Mucosa of stomach (tissue), 1 donor: ENCODE data around the gene SAMD13.

Source experiments
- H3K27me3 ChIP-seq: one replicate; pipeline ENCODE4 v1.7.0; 2013; ENCODE audit warnings: mild to moderate bottlenecking, low read length; ENCODE audit not compliant: control insufficient read depth, insufficient read depth
- H3K36me3 ChIP-seq: one replicate; pipeline ENCODE4 v1.7.0; 2013; ENCODE audit warnings: low read length; ENCODE audit not compliant: control insufficient read depth, insufficient read depth
- H3K4me1 ChIP-seq: one replicate; pipeline ENCODE4 v1.7.0; 2013; ENCODE audit warnings: mild to moderate bottlenecking, low read length; ENCODE audit not compliant: control insufficient read depth, insufficient read depth
- H3K4me3 ChIP-seq: one replicate; pipeline ENCODE4 v1.7.0; 2013; ENCODE audit warnings: low read length
- H3K9ac ChIP-seq: one replicate; pipeline ENCODE4 v1.7.0; 2013; ENCODE audit warnings: mild to moderate bottlenecking, low read length, moderate library complexity
- H3K9me3 ChIP-seq: one replicate; pipeline ENCODE4 v1.7.0; 2013; ENCODE audit warnings: mild to moderate bottlenecking, low read length, moderate library complexity; ENCODE audit not compliant: control insufficient read depth
- donor health status: Pancreatic carcinoma.

SAMD13 gene

GRCh38 chr1:84350550-84350949, 49.0 kb downstream of the SAMD13 start:
- Histone ChIP-seq H3K9ac (no peak overlapping the region), H3K36me3 (no peaks in the 10 kb centered on the region), H3K27me3 (no peaks in the 10 kb centered on the region), H3K4me3 (no peak overlapping the region), H3K9me3 (no peaks in the 10 kb centered on the region), H3K4me1 (no peaks in the 10 kb centered on the region)

GRCh38 chr1:84352298-84353106, 51.0 kb downstream of the SAMD13 start:
- Histone ChIP-seq H3K9me3 (no peaks in the 10 kb centered on the region), H3K9ac (no peak overlapping the region)

GRCh38 chr1:84353695-84354094, 52.2 kb downstream of the SAMD13 start:
- H3K9ac ChIP-seq, result no peak overlapping the region
- H3K4me3 ChIP-seq, result no peak overlapping the region
- H3K36me3 ChIP-seq, result no peaks in the 10 kb centered on the region
- H3K4me1 ChIP-seq, result no peaks in the 10 kb centered on the region
- no peaks in the 10 kb centered on the region for H3K9me3 ChIP-seq
- H3K27me3 ChIP-seq, result no peaks in the 10 kb centered on the region

More at GRCh38 chr1:84352298-84353106, 51.0 kb downstream of the SAMD13 start:
- Histone ChIP-seq H3K27me3 (no peaks in the 10 kb centered on the region), H3K4me1 (no peaks in the 10 kb centered on the region), H3K36me3 (no peaks in the 10 kb centered on the region), H3K4me3 (no peak overlapping the region)

DNA sequence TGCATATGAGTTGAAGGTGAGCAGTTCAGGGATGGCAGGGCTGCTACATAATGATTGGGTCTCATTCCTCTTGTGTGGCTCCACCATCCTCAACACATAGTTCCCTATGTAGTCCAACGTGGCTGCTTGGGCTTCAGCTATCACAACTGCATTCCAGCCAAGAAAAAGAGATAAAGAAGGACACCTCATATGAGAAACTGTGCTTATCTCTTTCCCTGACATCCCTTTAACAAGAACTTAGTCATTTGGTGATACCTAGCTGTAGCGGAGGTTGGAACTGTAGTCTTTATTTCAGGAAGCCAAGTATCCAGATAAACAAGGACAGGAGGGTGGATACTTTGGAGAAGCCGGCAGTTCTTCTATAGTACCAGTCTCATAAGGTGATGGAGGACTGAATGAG, 54.0 kb downstream of the SAMD13 start:
- H3K4me1 ChIP-seq, result no peaks in the 10 kb centered on the region
- no peak overlapping the region for H3K9ac ChIP-seq
- no peaks in the 10 kb centered on the region for H3K9me3 ChIP-seq
- no peak overlapping the region for H3K4me3 ChIP-seq
- H3K27me3 ChIP-seq, result no peaks in the 10 kb centered on the region
- no peaks in the 10 kb centered on the region for H3K36me3 ChIP-seq

- Histone ChIP-seq H3K36me3 (no peaks in the 10 kb centered on the region), H3K27me3 (no peaks in the 10 kb centered on the region), H3K9ac (no peak overlapping the region), H3K4me3 (no peak overlapping the region), H3K9me3 (no peaks in the 10 kb centered on the region), H3K4me1 (no peaks in the 10 kb centered on the region)
Observed at GRCh38 chr1:84356881-84357280, 55.4 kb downstream of the SAMD13 start.

GRCh38 chr1:84358695-84359094, 57.2 kb downstream of the SAMD13 start:
- H3K4me3 ChIP-seq, result no peak overlapping the region
- no peaks in the 10 kb centered on the region for H3K36me3 ChIP-seq
- H3K4me1 ChIP-seq, result no peaks in the 10 kb centered on the region
- no peaks in the 10 kb centered on the region for H3K9me3 ChIP-seq
- no peak overlapping the region for H3K9ac ChIP-seq
- no peaks in the 10 kb centered on the region for H3K27me3 ChIP-seq

- Histone ChIP-seq H3K36me3 (no peaks in the 10 kb centered on the region), H3K4me1 (no peaks in the 10 kb centered on the region), H3K9ac (no peak overlapping the region), H3K27me3 (no peaks in the 10 kb centered on the region), H3K9me3 (no peaks in the 10 kb centered on the region), H3K4me3 (no peak overlapping the region)
Observed at GRCh38 chr1:84360316-84360715, 58.8 kb downstream of the SAMD13 start.

DNA sequence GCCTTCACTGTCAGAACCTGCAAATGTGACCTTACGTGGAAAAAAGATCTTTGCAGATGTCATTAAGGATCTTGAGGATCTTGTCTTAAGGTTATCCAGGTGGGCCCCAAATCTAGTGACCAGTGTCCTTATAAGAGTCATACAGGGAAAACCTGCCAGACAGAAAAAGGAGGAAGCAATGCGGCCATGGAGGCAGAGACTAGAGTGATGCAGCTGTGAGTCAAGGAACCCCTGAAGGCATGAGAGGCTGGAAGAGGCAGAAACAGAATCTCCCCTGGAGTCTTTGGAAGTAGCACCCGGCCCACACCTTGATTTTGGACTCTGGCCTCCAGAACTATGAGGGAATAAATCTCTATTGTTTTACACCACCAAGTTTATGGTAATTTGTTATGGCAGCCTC, 60.3 kb downstream of the SAMD13 start:
- Histone ChIP-seq H3K9me3 (no peaks in the 10 kb centered on the region), H3K4me3 (no peak overlapping the region), H3K4me1 (peaks cover 10% of the 10 kb centered on the region), H3K9ac (no peak overlapping the region), H3K36me3 (no peaks in the 10 kb centered on the region), H3K27me3 (no peaks in the 10 kb centered on the region)

GRCh38 chr1:84363019-84363418, 61.5 kb downstream of the SAMD13 start:
- Histone ChIP-seq H3K9ac (no peak overlapping the region), H3K36me3 (no peaks in the 10 kb centered on the region), H3K27me3 (no peaks in the 10 kb centered on the region), H3K4me3 (no peak overlapping the region), H3K4me1 (peaks cover 10% of the 10 kb centered on the region), H3K9me3 (no peaks in the 10 kb centered on the region)

GRCh38 chr1:84363622-84364021, 62.1 kb downstream of the SAMD13 start:
- Histone ChIP-seq H3K4me1 (peaks cover 10% of the 10 kb centered on the region), H3K36me3 (no peaks in the 10 kb centered on the region), H3K27me3 (no peaks in the 10 kb centered on the region), H3K9me3 (no peaks in the 10 kb centered on the region), H3K9ac (no peak overlapping the region), H3K4me3 (no peak overlapping the region)

DNA sequence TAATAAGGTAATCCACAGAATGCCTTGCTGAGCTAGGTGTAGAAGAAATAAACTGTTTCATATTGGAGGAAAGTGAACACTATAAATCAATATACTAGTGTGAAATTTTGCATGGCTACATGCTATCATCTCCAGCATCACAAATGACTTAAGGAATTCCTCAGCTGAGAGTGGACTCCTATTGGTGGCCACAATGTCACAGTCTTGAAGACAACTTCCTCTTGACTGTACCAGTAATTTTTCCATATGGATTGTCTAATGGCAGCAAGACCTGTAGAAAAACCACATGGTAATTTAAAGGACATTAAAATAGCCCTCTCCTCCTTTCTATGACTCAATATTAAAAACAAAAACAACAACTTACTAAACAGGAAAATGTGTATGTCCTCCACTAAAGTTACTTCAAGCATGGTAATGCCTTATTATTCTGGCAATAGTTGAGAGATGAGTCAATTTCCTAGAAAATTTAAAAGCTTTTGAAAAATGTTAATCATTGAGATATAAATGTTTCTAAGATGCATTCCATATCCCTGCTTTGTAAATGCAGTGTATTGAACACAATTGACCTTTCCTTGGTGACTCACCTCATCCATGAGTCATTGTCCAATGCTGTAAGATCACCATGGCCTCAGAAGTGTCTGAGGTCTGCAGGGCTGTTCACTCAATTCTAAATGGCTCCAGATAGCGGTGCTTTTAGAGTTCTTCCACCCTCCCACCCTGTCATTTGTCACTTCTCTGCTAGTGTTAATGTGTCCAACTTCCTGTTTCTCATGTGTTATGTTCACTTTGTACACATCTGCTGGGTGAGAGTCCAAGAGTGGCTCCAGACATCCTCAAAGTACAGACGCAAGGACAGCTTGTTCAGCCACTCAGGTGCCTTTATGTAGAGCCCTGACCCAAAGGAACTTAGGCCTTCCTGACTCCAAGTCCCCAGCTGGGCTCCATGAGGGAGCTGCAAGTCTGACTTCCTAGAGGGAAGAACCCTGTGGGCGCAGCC, 64.0 kb downstream of the SAMD13 start:
- Histone ChIP-seq H3K9me3 (no peaks in the 10 kb centered on the region), H3K27me3 (no peaks in the 10 kb centered on the region), H3K4me1 (peaks cover 10% of the 10 kb centered on the region), H3K9ac (no peak overlapping the region), H3K4me3 (no peak overlapping the region), H3K36me3 (no peaks in the 10 kb centered on the region)

GRCh38 chr1:84366786-84367185, 65.3 kb downstream of the SAMD13 start:
- H3K9me3 ChIP-seq, result no peaks in the 10 kb centered on the region
- no peaks in the 10 kb centered on the region for H3K36me3 ChIP-seq
- H3K9ac ChIP-seq, result no peak overlapping the region
- peaks cover 10% of the 10 kb centered on the region for H3K4me1 ChIP-seq
- H3K27me3 ChIP-seq, result no peaks in the 10 kb centered on the region
- H3K4me3 ChIP-seq, result no peak overlapping the region
